HG03439 (cell line): ENCODE data around the gene TRPT1.

Experiments used
- ATAC-seq: cut with Tn5 transposase; IDR thresholded peaks from one replicate; pipeline ENCODE4 v1.9.1; 2021; ENCODE audit warnings: mild to moderate bottlenecking, moderate library complexity; ENCODE audit not compliant: unreplicated experiment

Gene TRPT1

GRCh38 chr11:64181506-64182411 is 44.2 kb downstream of the TRPT1 start:
- ATAC-seq: no peak

GRCh38 chr11:64180891-64181290 is 45.1 kb downstream of the TRPT1 start:
- no peak for ATAC-seq

- ATAC-seq: no peak
Measured at GRCh38 chr11:64178951-64179639, 46.9 kb downstream of the TRPT1 start.

GRCh38 chr11:64178203-64178602 is 47.8 kb downstream of the TRPT1 start:
- no peak for ATAC-seq

GRCh38 chr11:64176751-64177150 is 49.2 kb downstream of the TRPT1 start:
- no peak for ATAC-seq
